Muscle layer of duodenum (tissue), 2 donors: Measurements from ENCODE around the gene ZDHHC14.

Source experiments
- H3K27ac ChIP-seq: one replicate; pipeline ENCODE4 v1.7.0; 2013; ENCODE audit warnings: mild to moderate bottlenecking, low read length
- H3K27me3 ChIP-seq: one replicate; pipeline ENCODE4 v1.7.0; 2013; ENCODE audit warnings: low read depth, mild to moderate bottlenecking, control low read depth, low read length
- H3K36me3 ChIP-seq, 2 donors: one replicate each; pipeline ENCODE4 v1.7.0; 2013; ENCODE audit warnings: low read length in 2 of 2, control low read depth in 1 of 2, mild to moderate bottlenecking in 1 of 2; ENCODE audit not compliant: insufficient read depth in 2 of 2, control insufficient read depth in 1 of 2
- H3K4me1 ChIP-seq, 2 donors: one replicate each; pipeline ENCODE4 v1.7.0; 2013; ENCODE audit warnings: low read length in 2 of 2, mild to moderate bottlenecking in 2 of 2, control low read depth in 1 of 2, moderate library complexity in 1 of 2; ENCODE audit not compliant: insufficient read depth in 2 of 2, control insufficient read depth in 1 of 2
- H3K4me3 ChIP-seq, 2 donors: one replicate each; pipeline ENCODE4 v1.7.0; 2013; ENCODE audit warnings: low read length in 2 of 2, low read depth in 1 of 2, mild to moderate bottlenecking in 1 of 2
- H3K9me3 ChIP-seq, 2 donors: one replicate each; pipeline ENCODE4 v1.7.0; 2013; ENCODE audit warnings: low read length in 2 of 2, control low read depth in 1 of 2, mild to moderate bottlenecking in 1 of 2; ENCODE audit not compliant: control insufficient read depth in 1 of 2
- donor health status: healthy.

ZDHHC14 gene

GRCh38 chr6:157670466-157671186, 289.6 kb downstream of the ZDHHC14 start:
- H3K4me1 ChIP-seq = peaks cover 0 to 20% of the 10 kb centered on the region in 2 donors
- no peaks in the 10 kb centered on the region for H3K27me3 ChIP-seq
- no peak overlapping the region for H3K27ac ChIP-seq
- no peaks in the 10 kb centered on the region for H3K9me3 ChIP-seq
- H3K36me3 ChIP-seq = peaks cover 0 to 6% of the 10 kb centered on the region in 2 donors
- no peak overlapping the region for H3K4me3 ChIP-seq

GRCh38 chr6:157672726-157673412, 291.9 kb downstream of the ZDHHC14 start:
- no peaks in the 10 kb centered on the region for H3K9me3 ChIP-seq
- no peaks in the 10 kb centered on the region for H3K27me3 ChIP-seq
- peaks cover 0 to 20% of the 10 kb centered on the region in 2 donors for H3K4me1 ChIP-seq
- no peak overlapping the region for H3K27ac ChIP-seq
- H3K36me3 ChIP-seq = peaks cover 0 to 6% of the 10 kb centered on the region in 2 donors
- no peak overlapping the region for H3K4me3 ChIP-seq

GRCh38 chr6:157673596-157673995, 292.6 kb downstream of the ZDHHC14 start:
- no peak overlapping the region for H3K27ac ChIP-seq
- H3K4me1 ChIP-seq = peaks cover 0 to 20% of the 10 kb centered on the region in 2 donors
- peaks cover 0 to 6% of the 10 kb centered on the region in 2 donors for H3K36me3 ChIP-seq
- no peaks in the 10 kb centered on the region for H3K27me3 ChIP-seq
- H3K4me3 ChIP-seq = no peak overlapping the region
- H3K9me3 ChIP-seq = no peaks in the 10 kb centered on the region

GRCh38 chr6:157674061-157674460, 293.1 kb downstream of the ZDHHC14 start:
- no peak overlapping the region for H3K4me3 ChIP-seq
- H3K9me3 ChIP-seq = no peaks in the 10 kb centered on the region
- no peaks in the 10 kb centered on the region for H3K27me3 ChIP-seq
- peaks cover 0 to 6% of the 10 kb centered on the region in 2 donors for H3K36me3 ChIP-seq
- no peak overlapping the region for H3K27ac ChIP-seq
- peaks cover 0 to 18% of the 10 kb centered on the region in 2 donors for H3K4me1 ChIP-seq

GRCh38 chr6:157675831-157676230, 294.8 kb downstream of the ZDHHC14 start:
- Histone ChIP-seq H3K36me3 (peaks cover 0 to 6% of the 10 kb centered on the region in 2 donors), H3K4me1 (peaks cover 0 to under 1% of the 10 kb centered on the region in 2 donors), H3K9me3 (no peaks in the 10 kb centered on the region), H3K27me3 (no peaks in the 10 kb centered on the region), H3K27ac (no peak overlapping the region), H3K4me3 (no peak overlapping the region)

- H3K27ac ChIP-seq = no peak overlapping the region
Observed at GRCh38 chr6:157676241-157676640, 295.3 kb downstream of the ZDHHC14 start.

GRCh38 chr6:157677235-157677634, 296.2 kb downstream of the ZDHHC14 start:
- H3K4me1 ChIP-seq = no peaks in the 10 kb centered on the region
- no peaks in the 10 kb centered on the region for H3K27me3 ChIP-seq
- no peaks in the 10 kb centered on the region for H3K9me3 ChIP-seq
- no peak overlapping the region for H3K4me3 ChIP-seq
- no peak overlapping the region for H3K27ac ChIP-seq
- peaks cover 0 to 6% of the 10 kb centered on the region in 2 donors for H3K36me3 ChIP-seq

More at GRCh38 chr6:157676241-157676640, 295.3 kb downstream of the ZDHHC14 start:
- Histone ChIP-seq H3K4me1 (no peaks in the 10 kb centered on the region), H3K27me3 (no peaks in the 10 kb centered on the region), H3K4me3 (no peak overlapping the region), H3K9me3 (no peaks in the 10 kb centered on the region), H3K36me3 (peaks cover 0 to 6% of the 10 kb centered on the region in 2 donors)

GRCh38 chr6:157679605-157680580, 298.9 kb downstream of the ZDHHC14 start:
- Histone ChIP-seq H3K4me3 (no peak overlapping the region), H3K4me1 (no peaks in the 10 kb centered on the region), H3K27ac (no peak overlapping the region), H3K9me3 (no peaks in the 10 kb centered on the region), H3K36me3 (no peaks in the 10 kb centered on the region), H3K27me3 (no peaks in the 10 kb centered on the region)

GRCh38 chr6:157681041-157681650, 300.2 kb downstream of the ZDHHC14 start:
- Histone ChIP-seq H3K4me3 (no peak overlapping the region), H3K9me3 (no peaks in the 10 kb centered on the region), H3K27me3 (no peaks in the 10 kb centered on the region), H3K27ac (no peak overlapping the region), H3K4me1 (no peaks in the 10 kb centered on the region), H3K36me3 (no peaks in the 10 kb centered on the region)

GRCh38 chr6:157682856-157683481, 302.0 kb downstream of the ZDHHC14 start:
- H3K27me3 ChIP-seq = no peaks in the 10 kb centered on the region
- no peaks in the 10 kb centered on the region for H3K4me1 ChIP-seq
- no peak overlapping the region for H3K4me3 ChIP-seq
- no peak overlapping the region for H3K27ac ChIP-seq
- H3K9me3 ChIP-seq = no peaks in the 10 kb centered on the region
- H3K36me3 ChIP-seq = no peaks in the 10 kb centered on the region
